ENCODE data around the gene DIO2.

The DIO2 gene

DNA sequence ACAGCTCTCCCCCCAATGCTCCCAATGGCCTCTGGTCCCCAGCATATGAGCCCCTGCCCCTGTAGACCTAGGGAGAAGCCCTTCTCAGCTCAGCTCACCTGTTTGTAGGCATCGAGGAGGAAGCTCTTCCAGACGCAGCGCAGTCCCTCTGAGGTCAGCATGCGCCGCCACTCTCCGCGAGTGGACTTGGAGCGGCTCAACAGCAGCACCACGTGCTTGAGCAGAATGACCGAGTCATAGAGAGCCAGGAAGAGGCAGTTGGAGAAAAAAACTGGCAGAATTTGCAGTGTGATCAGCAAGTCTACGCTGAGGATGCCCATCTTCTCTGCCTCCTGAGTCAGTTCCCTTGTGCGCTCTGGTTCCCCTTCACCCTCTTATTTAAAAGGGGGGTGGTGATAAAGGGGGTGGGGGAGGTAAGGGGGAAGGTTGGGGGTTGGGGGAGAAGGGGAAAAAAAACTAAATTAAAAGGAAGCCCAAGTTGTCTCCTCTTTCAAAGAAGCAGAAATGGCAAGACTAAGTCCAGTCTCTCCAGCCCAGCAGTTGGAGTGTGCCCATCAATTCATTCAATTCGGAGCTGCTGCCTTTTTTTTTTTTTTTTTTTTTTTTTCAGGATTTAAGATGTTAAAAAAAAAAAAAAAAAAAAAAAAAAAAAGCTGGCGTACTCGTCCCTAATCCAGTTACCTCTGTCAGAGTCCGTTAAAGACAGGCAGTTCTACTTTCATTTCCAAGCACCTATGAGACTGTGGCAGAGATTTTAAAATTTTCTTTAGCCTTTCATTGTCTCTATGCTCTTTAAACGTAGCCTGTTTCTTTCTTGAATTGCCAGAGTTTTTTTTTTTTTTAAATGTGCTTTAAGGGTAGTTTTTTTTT is at the start of gene DIO2:
TSS of gene DIO2 (minus strand) at position 352 of the 870 bp plus-strand sequence. CDS start at position 320, 32 bp downstream.
- no peak for DNase-seq

DNA sequence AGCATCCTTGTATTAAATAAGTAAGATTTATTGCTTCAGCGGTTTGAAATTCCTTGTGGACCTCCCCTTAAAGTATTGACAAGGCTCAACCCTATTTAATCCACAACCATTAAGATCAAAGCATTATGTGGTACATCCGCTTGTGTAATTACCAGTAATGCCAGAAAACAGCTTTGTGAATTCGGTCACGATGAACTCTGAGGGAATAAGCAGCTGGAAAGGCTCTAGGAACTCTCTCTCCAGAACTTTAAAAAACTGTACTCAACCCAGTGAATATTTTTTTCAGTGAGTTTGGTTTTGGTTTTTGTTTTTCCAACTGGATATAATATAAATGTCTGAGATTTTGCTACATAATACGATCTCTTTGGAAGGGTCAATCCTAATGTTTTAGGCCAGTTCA is 49.3 kb upstream of the DIO2 start:
- no peak for DNase-seq

DNA sequence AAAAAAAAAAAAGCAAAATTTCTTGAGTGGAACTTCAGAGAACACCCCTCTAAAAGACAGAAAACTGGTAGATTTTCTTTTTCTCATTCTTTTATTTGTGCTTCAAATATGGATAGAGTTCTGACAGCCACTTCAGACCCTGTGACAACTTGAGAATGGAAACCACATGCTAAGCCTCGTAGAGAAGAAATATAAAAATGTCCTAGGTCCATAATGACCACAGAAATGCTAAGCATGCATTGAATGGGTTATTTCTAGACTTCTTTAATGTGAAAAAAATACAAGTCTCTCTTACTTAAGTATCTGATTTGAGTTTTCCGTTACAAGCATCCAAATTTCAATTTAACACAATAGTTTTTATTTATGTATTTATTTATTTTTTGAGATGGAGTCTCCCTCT is 28.3 kb upstream of the DIO2 start:
- no peak for DNase-seq

DNA sequence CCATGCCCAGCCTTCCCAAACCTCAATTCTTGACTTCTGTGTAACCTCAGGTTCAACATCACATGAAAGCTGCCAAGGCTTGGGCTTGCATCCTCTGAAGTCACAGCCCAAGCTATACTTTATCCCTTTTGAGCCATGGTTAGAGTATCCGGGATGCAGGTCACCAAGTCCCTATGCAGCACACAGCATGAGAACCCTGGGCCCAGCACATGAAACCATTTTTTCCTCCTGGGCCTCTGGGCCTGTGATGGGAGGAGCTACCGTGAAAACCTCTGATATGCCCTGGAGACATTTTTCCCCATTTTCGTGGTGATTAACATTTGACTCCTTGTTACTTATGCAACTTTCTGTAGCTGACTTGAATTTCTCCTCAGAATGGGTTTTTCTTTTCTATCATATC is 25.8 kb upstream of the DIO2 start:
- DNase-seq: no peak

DNA sequence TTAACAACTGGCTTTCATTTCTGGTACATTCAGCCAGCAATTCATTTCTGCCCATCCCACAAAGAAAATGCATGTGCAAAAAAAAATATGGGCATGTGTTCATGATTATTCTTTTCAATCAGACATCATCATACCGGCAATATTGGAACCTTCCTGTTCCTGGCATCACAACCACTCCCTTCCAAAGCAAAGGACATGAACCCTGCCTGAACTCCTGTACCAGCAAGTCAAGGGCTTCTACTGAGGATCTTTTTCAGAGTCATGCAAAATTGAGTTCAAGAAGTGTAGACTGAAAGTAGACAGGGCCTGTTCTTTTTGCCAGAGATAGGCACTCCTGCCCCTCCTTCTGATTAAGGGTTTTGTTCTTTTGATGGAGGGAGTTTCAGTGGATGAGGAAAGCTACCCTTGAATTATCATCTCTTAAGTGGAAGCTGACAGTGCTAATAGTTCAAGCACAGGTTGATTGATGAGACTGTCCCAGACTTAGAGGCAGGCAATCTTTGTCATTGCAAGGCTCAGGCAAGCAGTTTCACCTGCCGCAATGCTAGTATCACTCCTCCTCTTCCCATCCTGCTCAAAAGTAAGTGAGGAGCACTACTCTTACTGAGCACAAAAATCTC is 22.3 kb upstream of the DIO2 start:
- no peak for DNase-seq

DNA sequence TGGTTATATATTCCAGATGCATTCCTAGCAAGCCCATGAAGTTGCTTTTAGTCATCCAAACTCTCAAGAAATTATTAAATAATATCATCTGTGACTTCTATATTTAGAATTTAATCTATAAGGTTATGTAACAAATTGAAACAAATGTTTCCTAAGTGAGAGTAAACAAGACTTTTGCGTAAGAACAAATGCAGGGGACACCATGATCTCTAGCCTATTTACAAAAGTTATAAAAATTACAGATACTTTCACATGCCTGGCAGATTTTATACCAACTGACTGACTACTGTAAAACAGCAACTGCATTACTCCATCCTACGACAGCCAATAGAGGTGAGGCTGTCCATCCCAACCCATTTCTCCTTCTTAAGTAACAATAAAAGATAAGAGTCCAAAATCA is 20.4 kb upstream of the DIO2 start:
- no peak for DNase-seq

DNA sequence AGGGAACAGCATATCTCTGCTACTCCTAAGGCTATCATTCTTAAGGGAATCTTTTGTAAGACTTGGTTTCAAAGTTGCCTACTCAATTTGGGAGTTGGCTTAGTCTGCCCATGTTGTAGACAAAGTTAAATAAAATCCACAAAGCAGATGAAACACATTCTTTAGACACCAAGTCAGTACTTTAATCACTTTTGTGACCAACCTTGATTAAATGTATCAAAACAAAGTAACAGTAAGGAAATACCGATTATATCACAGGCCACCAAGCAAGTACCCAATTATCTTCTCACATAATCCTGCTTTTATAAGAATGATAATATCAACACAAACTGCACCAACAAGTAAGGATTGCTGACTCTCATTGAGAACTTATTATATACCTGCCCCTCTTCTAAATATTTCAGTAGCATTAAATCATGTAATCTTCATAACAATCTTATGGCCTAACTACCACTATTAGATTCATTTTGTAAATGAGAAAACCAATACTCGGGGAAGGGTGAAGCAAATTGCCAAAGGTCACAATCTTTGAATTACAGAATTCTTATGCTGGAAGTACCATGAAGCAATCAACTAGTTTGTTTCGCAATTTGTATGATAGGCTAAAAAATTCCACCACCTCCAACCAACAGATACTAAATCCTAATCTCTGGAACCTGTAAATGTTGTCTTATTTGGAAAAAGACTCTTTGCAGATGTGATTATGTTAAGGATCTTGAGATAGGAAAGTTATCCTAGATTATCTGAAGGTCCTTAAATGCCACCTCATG is 12.6 kb upstream of the DIO2 start:
- DNase-seq: no peak

DNA sequence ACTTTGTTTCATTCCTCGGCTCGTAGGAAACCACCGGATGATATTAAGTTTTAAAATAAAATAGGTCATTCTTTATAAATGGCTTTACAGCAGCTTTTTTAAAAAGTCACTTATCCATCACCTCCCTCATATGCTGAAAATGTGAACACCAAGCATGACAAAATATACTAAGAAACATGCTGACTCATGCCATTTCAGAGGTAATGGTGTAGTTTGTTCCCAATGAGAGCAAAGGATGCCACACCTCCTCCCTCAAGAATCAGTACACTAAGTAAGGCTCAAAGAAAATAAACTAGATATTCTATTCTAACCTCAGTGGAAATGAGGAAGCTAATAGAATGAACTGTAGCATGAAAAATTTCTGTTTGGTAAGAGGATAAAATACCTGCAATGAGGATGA is 5.5 kb upstream of the DIO2 start:
- no peak for DNase-seq

DNA sequence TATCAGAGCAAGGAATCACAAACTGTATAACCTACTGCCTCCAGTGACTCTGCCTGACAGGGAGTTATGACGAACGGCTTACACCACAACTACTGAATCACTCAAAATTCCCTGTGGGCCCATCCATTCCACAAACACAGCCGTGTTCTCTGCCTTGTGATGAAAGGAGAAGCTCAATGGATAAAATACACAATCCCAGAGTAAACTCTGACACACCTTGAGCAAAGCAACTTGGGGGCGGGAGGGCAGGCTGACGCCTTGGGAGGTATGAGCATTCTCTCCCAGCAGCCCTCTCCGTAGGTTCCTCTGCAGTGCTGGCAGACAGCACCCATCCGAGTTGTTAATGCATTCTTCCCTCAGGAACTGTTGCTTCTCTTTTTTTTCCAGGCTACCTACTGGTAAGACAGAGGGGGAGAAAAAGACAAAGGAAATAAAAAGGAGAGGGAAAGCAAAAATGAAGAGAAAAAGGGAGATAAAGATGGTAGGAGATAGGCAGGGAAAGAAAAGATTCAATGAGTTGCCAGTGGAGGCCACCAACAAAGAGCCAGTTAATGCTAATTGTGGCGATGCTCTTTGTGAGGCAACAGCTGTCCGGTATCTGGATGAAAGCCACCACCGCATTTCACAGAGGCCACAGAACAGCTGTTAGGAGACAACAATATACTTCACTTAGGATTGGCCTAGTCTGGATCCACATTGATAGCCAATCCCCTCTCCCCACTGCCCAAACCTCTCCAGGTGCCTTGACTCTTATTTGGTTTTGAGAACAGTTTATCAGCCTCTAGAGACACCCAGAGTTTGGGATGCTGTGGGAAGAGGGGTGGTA is 4.7 kb upstream of the DIO2 start:
- no peak for DNase-seq

DNA sequence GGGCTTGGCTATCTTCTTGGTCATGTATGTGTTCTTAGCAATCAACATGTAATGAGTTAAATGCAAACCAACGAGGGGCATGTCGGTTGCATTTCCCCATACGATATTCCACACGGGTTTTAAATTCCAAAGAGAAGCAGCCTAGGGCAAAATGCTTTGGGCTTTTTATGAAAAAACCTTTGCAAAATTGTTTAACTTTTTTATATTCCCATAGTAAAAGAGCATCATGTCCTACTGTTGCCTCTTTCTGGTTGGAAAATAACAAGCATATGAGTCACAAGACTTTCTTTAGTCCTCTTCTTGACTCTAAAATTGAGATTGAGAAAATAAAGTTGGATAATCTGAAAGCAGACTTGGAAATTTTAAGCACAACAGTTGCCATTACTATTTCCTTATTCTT is 3.8 kb upstream of the DIO2 start:
- DNase-seq: no peak

DNA sequence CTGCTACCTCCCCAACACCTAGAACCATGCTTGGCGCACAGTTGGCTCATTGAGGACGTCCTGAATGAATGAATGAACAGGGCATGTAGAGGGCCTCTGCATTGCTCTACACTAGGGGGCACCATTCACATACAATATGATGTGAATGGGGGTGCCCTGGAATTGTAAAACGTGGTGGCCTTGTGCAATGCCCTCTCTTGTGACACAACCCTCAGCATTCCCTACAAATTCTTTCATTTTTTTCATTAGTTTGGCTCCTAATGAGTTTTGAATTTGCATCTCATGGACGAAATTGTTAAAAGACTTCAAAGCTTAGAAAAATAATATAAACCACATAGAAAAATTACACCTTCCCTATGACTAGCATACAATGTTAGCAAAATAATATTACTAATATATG is 2.3 kb upstream of the DIO2 start:
- DNase-seq: peak; percentile 2 to 25

DNA sequence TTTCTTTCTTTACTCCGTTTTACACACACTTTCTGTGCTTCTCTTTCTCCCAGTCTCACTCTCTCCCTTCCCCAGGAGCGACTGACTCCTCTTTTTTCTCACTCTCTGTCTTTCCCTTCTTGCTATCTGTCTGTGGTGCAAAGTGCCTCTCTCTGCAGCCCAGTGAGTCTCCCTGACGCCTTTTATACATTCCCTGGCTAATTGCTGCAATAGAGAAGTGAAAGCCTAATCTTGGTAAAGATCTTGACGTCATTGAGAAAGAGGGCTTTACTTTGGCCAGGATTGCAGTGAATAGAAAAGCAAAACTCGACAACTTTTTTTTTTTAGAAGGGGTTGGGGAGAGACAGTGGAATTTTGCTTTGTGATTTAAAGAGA is 706 bp upstream of the DIO2 start:
- DNase-seq: no peak

DNA sequence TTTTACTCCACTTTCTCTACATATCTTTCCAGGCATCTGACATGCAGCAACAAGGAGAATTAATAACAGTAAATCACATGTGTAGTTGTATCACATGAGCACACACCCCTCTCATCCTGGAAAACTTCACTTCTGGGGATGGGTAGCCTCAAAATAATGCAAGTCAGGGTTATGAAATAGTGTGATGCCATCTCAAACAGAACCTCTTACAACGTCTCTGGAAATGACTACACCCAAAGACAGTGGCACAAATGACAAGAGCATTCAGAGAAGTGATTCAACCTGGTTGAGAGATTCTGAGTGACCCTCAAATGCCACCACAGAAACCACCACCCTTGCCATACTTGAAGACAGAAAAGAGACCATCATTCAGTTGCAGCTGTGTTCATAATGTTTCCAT is 2.8 kb downstream of the DIO2 start:
- no peak for DNase-seq

DNA sequence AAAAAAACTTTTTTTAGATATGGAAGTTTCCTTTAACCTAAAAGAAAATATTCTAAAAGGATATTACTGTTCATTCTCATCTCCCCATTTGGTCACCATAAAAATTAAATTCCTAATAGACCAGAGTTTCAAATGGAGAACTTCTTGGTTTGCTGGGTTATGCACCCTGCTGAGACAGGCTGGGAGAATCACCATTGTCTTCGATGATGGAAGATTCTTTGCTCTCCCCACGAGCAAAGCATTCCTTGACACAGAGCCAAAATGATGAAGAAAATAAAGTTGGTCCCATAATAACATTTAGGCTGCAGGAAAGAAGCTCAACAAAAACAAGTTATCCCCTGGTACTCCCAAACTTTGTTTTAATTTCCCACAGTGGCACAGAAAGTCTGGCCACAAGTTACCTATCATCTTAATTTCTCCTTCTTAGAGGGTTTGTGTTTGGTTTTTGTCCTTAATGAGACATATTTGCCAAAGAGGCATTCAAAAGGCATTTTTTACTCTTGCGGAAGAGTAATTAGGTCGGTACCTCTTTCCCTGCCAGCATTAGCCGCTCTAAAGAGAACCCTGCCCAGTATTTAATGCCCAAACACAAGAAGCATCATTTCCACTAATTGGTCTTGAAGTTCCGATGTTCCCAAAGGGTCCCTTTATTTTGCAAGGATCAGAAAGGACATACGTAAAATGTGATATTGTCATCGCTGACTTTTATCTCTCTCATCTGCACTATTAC is 4.8 kb downstream of the DIO2 start:
- no peak for DNase-seq

DNA sequence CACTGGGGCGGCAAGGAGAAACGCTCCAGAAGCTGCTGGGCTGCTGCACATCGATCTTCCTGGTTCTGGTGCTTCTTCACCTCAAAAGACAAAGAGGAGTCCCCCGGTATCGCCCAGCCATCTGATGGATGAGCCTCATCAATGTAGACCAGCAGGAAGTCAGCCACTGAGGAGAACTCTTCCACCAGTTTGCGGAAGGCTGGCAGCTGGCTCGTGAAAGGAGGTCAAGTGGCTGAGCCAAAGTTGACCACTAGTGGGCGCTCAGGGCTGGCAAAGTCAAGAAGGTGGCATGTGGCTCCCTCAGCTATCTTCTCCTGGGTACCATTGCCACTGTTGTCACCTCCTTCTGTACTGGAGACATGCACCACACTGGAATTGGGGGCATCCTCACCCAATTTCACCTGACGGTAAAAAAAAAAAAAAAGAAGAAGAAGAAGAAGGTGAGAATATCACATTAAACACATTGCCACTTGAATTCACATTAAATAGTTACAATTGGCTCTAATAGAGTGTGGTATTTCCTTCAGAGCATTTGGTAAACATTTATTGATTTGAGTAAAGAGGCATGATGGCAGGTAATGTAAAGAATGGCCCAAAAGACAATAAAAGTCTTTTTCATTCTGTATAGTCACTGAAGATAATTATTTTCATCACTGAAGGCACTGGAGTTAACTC is 8.3 kb downstream of the DIO2 start:
- no peak for DNase-seq

DNA sequence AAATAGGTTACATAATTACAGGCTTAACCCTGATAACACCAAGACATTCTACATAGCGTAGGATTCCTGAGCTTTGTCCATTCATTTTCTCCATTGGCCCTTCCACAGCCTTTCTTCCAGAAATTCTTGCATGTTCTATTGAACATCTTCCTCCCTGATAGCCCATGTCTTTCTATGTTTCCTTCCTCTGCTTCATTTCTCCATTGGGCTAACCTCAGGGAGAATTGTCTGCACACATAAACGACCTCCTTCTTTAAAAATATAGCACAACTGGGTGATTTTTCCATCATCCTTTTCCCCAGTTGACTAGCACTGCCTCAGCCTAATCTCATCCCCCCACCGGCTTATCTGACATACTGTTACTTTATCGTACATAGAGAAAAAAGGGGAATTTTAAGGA is 11.2 kb downstream of the DIO2 start:
- no peak for DNase-seq

DNA sequence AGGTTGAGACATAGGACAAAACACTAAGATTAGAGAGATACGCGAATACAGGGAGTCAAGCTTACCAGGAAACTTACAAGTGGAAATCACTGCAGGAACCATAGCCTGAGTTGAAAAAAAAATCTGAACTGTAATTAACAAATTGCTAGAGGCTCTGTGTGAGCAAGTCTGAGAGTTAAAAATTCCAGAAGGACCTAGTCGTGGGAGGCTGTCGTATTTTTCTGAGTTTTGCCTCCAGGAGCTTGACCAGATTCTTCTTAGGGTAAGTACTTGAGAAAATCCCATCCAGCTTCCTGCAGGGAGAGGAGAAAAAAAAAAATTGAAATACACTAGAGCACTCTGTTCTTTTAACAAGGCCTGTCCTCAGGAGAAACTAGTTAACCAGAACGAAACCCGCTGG is 22.7 kb downstream of the DIO2 start:
- DNase-seq: no peak

DNA sequence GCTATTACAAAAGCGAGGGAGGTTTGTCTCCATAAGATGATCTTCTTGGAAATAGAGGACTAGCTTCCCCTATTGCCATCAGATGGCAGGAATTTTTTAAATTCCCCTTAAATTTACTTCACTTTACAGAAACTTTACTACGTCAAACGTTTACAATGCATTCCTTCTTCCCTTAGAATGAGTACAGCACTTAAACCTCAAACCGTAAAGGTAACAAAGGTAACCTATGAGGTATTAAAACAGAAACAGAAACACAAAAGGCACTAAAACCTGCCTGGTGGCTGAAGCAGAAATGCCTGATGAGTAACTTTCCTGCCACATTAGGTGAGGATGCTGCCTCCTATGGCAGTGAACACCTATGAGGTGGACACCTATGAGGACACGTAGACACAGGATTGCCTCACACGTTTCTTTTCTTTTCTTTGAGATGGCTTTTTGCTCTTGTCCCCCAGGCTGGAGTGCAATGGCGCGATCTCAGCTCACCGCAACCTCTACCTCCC is 25.0 kb downstream of the DIO2 start:
- no peak for DNase-seq

DNA sequence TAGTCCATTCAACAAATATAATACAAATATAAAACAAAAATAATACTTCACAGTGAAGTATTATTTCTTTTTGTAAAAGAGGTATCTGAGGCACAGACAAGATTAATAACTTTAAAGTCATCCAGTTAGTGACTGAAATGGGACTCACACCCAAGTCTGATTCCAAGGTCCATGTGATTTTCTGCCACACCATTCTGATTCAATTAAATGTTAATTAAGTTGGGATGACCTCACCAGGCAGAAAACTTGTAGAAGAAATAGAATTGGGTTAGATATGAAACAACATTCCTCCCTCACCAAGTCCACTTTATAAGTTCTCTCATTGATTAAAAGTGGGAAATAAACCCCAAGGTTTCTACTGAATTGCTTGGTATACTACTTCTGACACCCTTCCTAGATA is 34.4 kb downstream of the DIO2 start:
- no peak for DNase-seq

DNA sequence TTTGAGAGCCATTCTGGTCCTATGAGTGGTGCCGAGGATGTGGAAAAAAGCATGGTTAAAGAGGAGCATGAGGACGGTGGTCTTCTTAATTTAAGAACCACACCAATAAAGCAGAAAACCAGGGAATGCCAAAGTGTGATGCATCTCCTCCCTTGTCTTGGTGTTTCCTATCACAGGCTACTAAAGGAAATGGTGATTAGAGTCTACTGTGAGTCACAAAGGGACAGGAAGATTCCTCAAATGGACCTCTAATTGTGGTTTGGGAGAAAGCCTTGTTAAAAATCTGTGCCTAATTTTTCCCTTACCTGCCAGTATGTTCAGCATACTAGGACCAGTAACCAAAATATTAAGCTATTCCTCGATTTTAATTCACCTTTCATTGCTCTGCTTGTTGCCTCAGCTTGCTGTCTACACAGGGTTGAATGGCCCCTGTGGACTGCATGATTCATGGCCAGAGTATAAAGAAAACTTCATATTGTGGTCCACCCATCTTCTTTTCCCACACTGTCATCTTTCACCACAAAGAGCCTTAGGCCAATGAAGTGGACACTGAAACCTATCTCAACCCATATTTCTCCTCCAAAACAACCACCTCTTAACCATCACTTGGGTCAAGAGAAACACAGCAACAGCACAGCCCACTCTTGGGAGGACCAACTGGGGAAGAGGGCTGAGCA is 38.8 kb downstream of the DIO2 start:
- no peak for DNase-seq
